ENCODE results near the gene LRRC10B. TPM values are rescaled to one million over a fixed set of nuclear protein-coding genes. Genes with fewer than 3 reads are reported as not detected.

The LRRC10B gene
- total and polyA plus RNA-seq, 8 donors = 0.43 to 1.3 (median 0.75) TPM; not detected in 2

DNA sequence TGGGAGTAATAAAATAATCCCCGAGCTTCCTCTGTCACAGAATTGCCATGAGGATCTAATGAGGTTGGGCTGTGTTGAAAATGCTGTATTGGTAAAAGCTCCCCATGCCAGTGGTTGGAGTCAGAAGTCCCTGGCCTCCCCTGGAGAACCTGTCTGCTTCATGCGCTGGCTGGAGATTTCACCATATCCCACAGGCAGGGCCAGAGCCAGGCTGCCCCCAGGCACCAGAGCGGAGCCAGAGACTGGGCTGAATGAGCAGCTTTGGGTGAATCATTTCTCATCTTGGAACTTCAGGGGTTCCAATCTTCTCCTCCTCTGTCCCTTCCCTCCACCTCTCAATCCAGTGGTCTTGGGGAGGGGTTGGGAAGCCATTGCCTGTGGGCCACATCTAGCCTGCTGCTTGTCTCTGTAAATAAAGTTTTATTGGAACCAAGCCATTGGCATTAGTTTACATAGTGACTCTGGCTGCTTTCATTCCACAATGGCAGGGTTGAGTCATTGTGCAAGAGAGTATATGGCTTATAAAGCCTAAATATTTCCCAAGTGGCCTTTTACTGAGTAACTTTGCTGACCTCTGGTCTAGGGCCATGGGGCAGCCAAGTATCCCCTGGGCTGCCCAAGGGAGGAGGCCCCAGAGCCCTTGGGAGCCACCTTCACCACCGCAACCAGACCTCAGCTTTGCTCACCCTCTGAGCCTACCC is 35.2 kb downstream of the LRRC10B start:
- Histone ChIP-seq H3K36me3 (no peaks in the 10 kb centered on the region), H3K4me3 (no peak overlapping the region), H3K4me1 (peaks cover 0 to 9% (median 6%) of the 10 kb centered on the region in 4 donors), H3K9me3 (no peaks in the 10 kb centered on the region), H3K27ac (no peak overlapping the region), H3K27me3 (peaks cover 0 to 45% (median 7%) of the 10 kb centered on the region in 3 donors)
- intact Hi-C loops (cut with DNase I; ENCODE audit: low total_unique reads) = no loop called here
- no peak for TF ChIP-seq EP300 (IDR thresholded peaks at IDR 0.05)
- TF ChIP-seq POLR2A (IDR thresholded peaks at IDR 0.05) = no peak
- no peak for TF ChIP-seq POLR2AphosphoS5 (IDR thresholded peaks at IDR 0.05)
- TF ChIP-seq, protein P1, sequence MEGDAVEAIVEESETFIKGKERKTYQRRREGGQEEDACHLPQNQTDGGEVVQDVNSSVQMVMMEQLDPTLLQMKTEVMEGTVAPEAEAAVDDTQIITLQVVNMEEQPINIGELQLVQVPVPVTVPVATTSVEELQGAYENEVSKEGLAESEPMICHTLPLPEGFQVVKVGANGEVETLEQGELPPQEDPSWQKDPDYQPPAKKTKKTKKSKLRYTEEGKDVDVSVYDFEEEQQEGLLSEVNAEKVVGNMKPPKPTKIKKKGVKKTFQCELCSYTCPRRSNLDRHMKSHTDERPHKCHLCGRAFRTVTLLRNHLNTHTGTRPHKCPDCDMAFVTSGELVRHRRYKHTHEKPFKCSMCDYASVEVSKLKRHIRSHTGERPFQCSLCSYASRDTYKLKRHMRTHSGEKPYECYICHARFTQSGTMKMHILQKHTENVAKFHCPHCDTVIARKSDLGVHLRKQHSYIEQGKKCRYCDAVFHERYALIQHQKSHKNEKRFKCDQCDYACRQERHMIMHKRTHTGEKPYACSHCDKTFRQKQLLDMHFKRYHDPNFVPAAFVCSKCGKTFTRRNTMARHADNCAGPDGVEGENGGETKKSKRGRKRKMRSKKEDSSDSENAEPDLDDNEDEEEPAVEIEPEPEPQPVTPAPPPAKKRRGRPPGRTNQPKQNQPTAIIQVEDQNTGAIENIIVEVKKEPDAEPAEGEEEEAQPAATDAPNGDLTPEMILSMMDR (IDR thresholded peaks at IDR 0.05) = no peak
- DNase-seq = no peak
- 77 to 96% (median 93%) methylated on average over 4 of the region's 4 CpGs for WGBS, 5 donors

DNA sequence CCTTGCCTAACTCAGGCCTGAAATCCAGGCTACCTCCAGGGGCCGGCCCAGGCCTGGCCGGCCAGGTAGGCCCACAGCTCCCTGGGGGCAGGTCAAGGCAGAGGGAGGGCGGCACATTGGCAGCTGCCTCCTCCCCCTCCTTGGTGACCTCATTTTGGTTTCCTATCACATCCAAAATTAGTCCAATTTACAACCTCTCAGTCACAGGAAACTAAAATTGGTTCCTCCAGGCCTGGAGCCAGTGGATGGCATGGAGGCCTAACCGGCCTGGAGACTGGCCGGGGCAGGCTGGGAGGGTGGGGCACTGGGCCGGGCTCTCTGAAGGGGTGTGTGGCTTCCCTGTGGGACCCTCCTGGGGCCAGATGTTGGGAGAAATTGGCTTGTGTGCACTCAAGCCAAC is 35.9 kb downstream of the LRRC10B start:
- no peaks in the 10 kb centered on the region for H3K9me3 ChIP-seq
- no peak overlapping the region for H3K27ac ChIP-seq
- H3K27me3 ChIP-seq = peaks cover 0 to 49% (median 7%) of the 10 kb centered on the region in 3 donors
- 87 to 93% (median 93%) methylated on average over 6 of the region's 6 CpGs for WGBS, 5 donors
- no peak overlapping the region for H3K4me3 ChIP-seq
- DNase-seq = no peak
- TF ChIP-seq EP300 (IDR thresholded peaks at IDR 0.05) (no peak), POLR2A (IDR thresholded peaks at IDR 0.05) (no peak), POLR2AphosphoS5 (IDR thresholded peaks at IDR 0.05) (no peak)
- TF ChIP-seq, protein P1 (IDR thresholded peaks at IDR 0.05) = no peak
- H3K4me1 ChIP-seq = peaks cover 0 to 7% (median 2%) of the 10 kb centered on the region in 4 donors
- intact Hi-C loops (cut with DNase I; ENCODE audit: low total_unique reads) = no loop called here
- no peaks in the 10 kb centered on the region for H3K36me3 ChIP-seq

DNA sequence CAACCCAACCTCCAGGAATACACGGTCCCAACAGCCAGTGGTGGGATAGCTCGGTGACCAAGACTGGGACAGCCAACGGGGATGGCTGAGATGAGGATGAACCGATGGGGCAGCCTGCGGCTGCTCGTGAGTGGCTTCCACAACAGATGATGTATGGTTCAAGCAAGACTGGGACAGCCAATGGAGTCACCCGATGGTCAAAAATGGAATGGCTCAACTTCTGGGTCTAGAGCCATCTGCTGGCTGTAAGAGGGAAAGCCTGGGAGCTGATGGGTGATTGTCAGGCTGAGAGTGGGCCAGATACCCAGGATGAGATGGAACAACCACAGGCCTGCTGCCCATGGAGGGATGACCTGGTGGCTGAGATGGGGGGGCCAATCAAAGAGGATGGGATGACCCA is 36.8 kb downstream of the LRRC10B start:
- peaks cover 0 to 7% (median 2%) of the 10 kb centered on the region in 4 donors for H3K4me1 ChIP-seq
- WGBS, 5 donors = 93 to 98% (median 96%) methylated on average over 7 of the region's 7 CpGs
- no peak for DNase-seq
- TF ChIP-seq EP300 (IDR thresholded peaks at IDR 0.05) = no peak
- TF ChIP-seq, protein P1 (IDR thresholded peaks at IDR 0.05) = peak in 1 of 7 experiments; percentile 7
- H3K4me3 ChIP-seq = no peak overlapping the region
- no peaks in the 10 kb centered on the region for H3K36me3 ChIP-seq
- intact Hi-C loops (cut with DNase I; ENCODE audit: low total_unique reads) = no loop called here
- no peaks in the 10 kb centered on the region for H3K9me3 ChIP-seq
- peaks cover 0 to 57% (median 7%) of the 10 kb centered on the region in 3 donors for H3K27me3 ChIP-seq
- no peak overlapping the region for H3K27ac ChIP-seq

DNA sequence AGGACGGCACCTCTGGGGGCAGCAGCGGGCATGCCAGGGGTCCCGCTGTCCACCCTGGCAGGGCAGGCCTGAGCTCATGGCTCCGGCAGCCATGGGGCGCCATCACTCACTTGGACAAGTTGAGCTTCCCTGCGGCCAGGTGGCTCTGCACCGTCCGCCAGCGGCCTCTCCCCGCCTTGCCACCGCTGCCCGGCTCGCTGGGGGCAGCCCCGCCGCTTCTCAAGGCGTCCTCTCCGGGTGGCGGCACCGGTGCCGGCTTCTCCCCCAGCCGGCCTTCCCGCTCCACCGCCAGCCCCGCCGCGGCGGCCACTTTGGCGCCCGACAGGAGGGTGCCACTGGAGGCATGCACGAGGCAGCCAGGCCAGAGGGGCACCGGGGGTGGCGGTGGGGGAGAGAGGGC is 37.4 kb downstream of the LRRC10B start:
- peaks cover 0 to 7% (median 2%) of the 10 kb centered on the region in 4 donors for H3K4me1 ChIP-seq
- intact Hi-C loops (cut with DNase I; ENCODE audit: low total_unique reads) = no loop called here
- WGBS, 5 donors = 94 to 96% (median 95%) methylated on average over 22 to 32 of the region's 32 CpGs
- H3K27me3 ChIP-seq = peaks cover 0 to 58% (median 7%) of the 10 kb centered on the region in 3 donors
- no peaks in the 10 kb centered on the region for H3K9me3 ChIP-seq
- H3K36me3 ChIP-seq = no peaks in the 10 kb centered on the region
- H3K27ac ChIP-seq = no peak overlapping the region
- TF ChIP-seq, protein P1 (IDR thresholded peaks at IDR 0.05) = no peak
- TF ChIP-seq POLR2A (IDR thresholded peaks at IDR 0.05) (no peak), POLR2AphosphoS5 (IDR thresholded peaks at IDR 0.05) (no peak), EP300 (IDR thresholded peaks at IDR 0.05) (no peak)
- no peak overlapping the region for H3K4me3 ChIP-seq
- no peak for DNase-seq

Measured in stomach (tissue), 9 donors.